H9 (cell line): Measurements from ENCODE around the gene RNF213. TPM values are rescaled to one million over a fixed set of nuclear protein-coding genes. Genes with fewer than 3 reads are reported as not detected.
A peak's percentile ranks its signal among the peaks of the same experiment; 100 is the strongest.

Source experiments
- DNase-seq: peaks from one replicate; pipeline ENCODE4 v3.0.0-alpha.2; 2017
- H2AFZ ChIP-seq: one replicate; pipeline ENCODE4 v1.6.1; 2013; ENCODE audit warnings: mild to moderate bottlenecking, low read length, control low read depth, moderate library complexity
- H2AK5ac ChIP-seq: 2 replicates; pipeline ENCODE4 v1.6.1; 2013; ENCODE audit warnings: low read length, control low read depth, mixed read lengths; ENCODE audit not compliant: insufficient read length
- H2BK120ac ChIP-seq: one replicate; pipeline ENCODE4 v1.6.1; 2013; ENCODE audit warnings: low read depth, mild to moderate bottlenecking, low read length, control low read depth, inconsistent platforms; ENCODE audit not compliant: poor library complexity, severe bottlenecking
- H2BK12ac ChIP-seq: 2 replicates; pipeline ENCODE4 v1.6.1; 2013; ENCODE audit warnings: low read length, control low read depth, mixed read lengths, low read depth; ENCODE audit not compliant: insufficient read length
- H2BK15ac ChIP-seq: 2 replicates; pipeline ENCODE4 v1.6.1; 2013; ENCODE audit warnings: low read depth, low read length, control low read depth
- H2BK20ac ChIP-seq: one replicate; pipeline ENCODE4 v1.6.1; 2013; ENCODE audit warnings: low read depth, mild to moderate bottlenecking, low read length, control low read depth, inconsistent platforms; ENCODE audit not compliant: poor library complexity, severe bottlenecking
- H2BK5ac ChIP-seq: 2 replicates; pipeline ENCODE4 v1.6.1; 2013; ENCODE audit warnings: low read length, control low read depth, mixed read lengths; ENCODE audit not compliant: insufficient read length
- H3K14ac ChIP-seq: 2 replicates; pipeline ENCODE4 v1.6.1; 2013; ENCODE audit warnings: low read length, control low read depth; ENCODE audit not compliant: insufficient read depth
- H3K18ac ChIP-seq: 2 replicates; pipeline ENCODE4 v1.6.1; 2013; ENCODE audit warnings: low read depth, mild to moderate bottlenecking, mixed read lengths, low read length, control low read depth; ENCODE audit not compliant: insufficient read length
- H3K23ac ChIP-seq: 2 replicates; pipeline ENCODE4 v1.6.1; 2013; ENCODE audit warnings: low read length, control low read depth, mixed read lengths, low read depth; ENCODE audit not compliant: insufficient read length
- H3K23me2 ChIP-seq: 2 replicates; pipeline ENCODE4 v1.6.1; 2013; ENCODE audit warnings: low read depth, mild to moderate bottlenecking, mixed read lengths, low read length, control low read depth; ENCODE audit not compliant: insufficient read length, poor library complexity, severe bottlenecking
- H3K27ac ChIP-seq: 2 replicates; pipeline ENCODE4 v1.5.1; 2013; ENCODE audit warnings: low read length, control low read depth, mixed read lengths, low read depth; ENCODE audit not compliant: insufficient read length
- H3K27me3 ChIP-seq: 2 replicates; pipeline ENCODE4 v1.6.1; 2013; ENCODE audit warnings: low read length, control low read depth, inconsistent platforms; ENCODE audit not compliant: insufficient read depth
- H3K4ac ChIP-seq: 2 replicates; pipeline ENCODE4 v1.6.1; 2013; ENCODE audit warnings: low read depth, mild to moderate bottlenecking, control low read depth, inconsistent platforms, low read length, moderate library complexity
- H3K4me1 ChIP-seq: 2 replicates; pipeline ENCODE4 v1.6.1; 2013; ENCODE audit warnings: low read length, control low read depth, inconsistent platforms; ENCODE audit not compliant: insufficient read depth
- H3K4me2 ChIP-seq: 2 replicates; pipeline ENCODE4 v1.6.1; 2013; ENCODE audit warnings: low read length, control low read depth, mixed read lengths; ENCODE audit not compliant: insufficient read length, insufficient read depth
- H3K56ac ChIP-seq: 2 replicates; pipeline ENCODE4 v1.6.1; 2013; ENCODE audit warnings: low read depth, mild to moderate bottlenecking, mixed read lengths, low read length, control low read depth; ENCODE audit not compliant: insufficient read length
- H3K79me1 ChIP-seq: 2 replicates; pipeline ENCODE4 v1.6.1; 2013; ENCODE audit warnings: low read depth, mild to moderate bottlenecking, moderate library complexity, low read length, control low read depth, inconsistent platforms; ENCODE audit not compliant: insufficient read depth, poor library complexity, severe bottlenecking
- H3K79me2 ChIP-seq: 2 replicates; pipeline ENCODE4 v1.6.1; 2013; ENCODE audit warnings: low read length, control low read depth, inconsistent platforms; ENCODE audit not compliant: insufficient read depth
- H3K9ac ChIP-seq: 2 replicates; pipeline ENCODE4 v1.6.1; 2013; ENCODE audit warnings: low read length, control low read depth, mixed read lengths; ENCODE audit not compliant: insufficient read length; ENCODE audit errors: extremely low read depth
- H3K9me3 ChIP-seq: one replicate; pipeline ENCODE4 v1.6.1; 2013; ENCODE audit warnings: low read depth, low read length, inconsistent platforms; ENCODE audit not compliant: control insufficient read depth
- H3T11ph ChIP-seq: one replicate; pipeline ENCODE4 v1.6.1; 2013; ENCODE audit warnings: mild to moderate bottlenecking, low read length, control low read depth, inconsistent platforms
- H4K20me1 ChIP-seq: one replicate; pipeline ENCODE4 v1.6.1; 2013; ENCODE audit not compliant: control insufficient read depth, insufficient read length, insufficient read depth
- H4K5ac ChIP-seq: 2 replicates; pipeline ENCODE4 v1.6.1; 2013; ENCODE audit warnings: low read depth, mild to moderate bottlenecking, mixed read lengths, low read length, control low read depth; ENCODE audit not compliant: insufficient read length
- H4K8ac ChIP-seq: replicated peaks from 2 replicates; pipeline ENCODE4 v1.6.1; 2013; ENCODE audit warnings: low read length, control low read depth, mixed read lengths, low read depth; ENCODE audit not compliant: insufficient read length
- H4K91ac ChIP-seq: 2 replicates; pipeline ENCODE4 v1.6.1; 2013; ENCODE audit warnings: low read depth, mild to moderate bottlenecking, moderate library complexity, mixed read lengths, low read length, control low read depth; ENCODE audit not compliant: insufficient read length
- H3K27ac Mint-ChIP-seq, 3 experiments: 2 replicates in 2 of 3; 3 replicates in 1 of 3; pipeline ENCODE4 v1.8.0; 2020 to 2021; ENCODE audit warnings: mixed read lengths in 3 of 3, mild to moderate bottlenecking in 1 of 3, moderate library complexity in 1 of 3
- H3K27me3 Mint-ChIP-seq: 2 replicates; pipeline ENCODE4 v1.8.0; 2021; ENCODE audit warnings: low read depth, mild to moderate bottlenecking, moderate library complexity, mixed read lengths
- H3K36me3 Mint-ChIP-seq, 3 experiments: 2 replicates in 2 of 3; 3 replicates in 1 of 3; pipeline ENCODE4 v1.8.0; 2020 to 2021; ENCODE audit warnings: low read depth in 3 of 3, mixed read lengths in 3 of 3; ENCODE audit not compliant: insufficient read depth in 1 of 3
- H3K4me1 Mint-ChIP-seq, 2 experiments: 2 replicates each; pipeline ENCODE4 v1.8.0; 2020; ENCODE audit warnings: mixed read lengths in 2 of 2
- H3K4me3 Mint-ChIP-seq, 2 experiments: 2 replicates in 1 of 2; 3 replicates in 1 of 2; pipeline ENCODE4 v1.8.0; 2020 to 2021; ENCODE audit warnings: mild to moderate bottlenecking in 2 of 2, mixed read lengths in 2 of 2, moderate library complexity in 1 of 2
- H3K9me3 Mint-ChIP-seq, 2 experiments: 2 replicates in 1 of 2; 3 replicates in 1 of 2; pipeline ENCODE4 v1.8.0; 2020; ENCODE audit warnings: mild to moderate bottlenecking in 2 of 2, mixed read lengths in 2 of 2, moderate library complexity in 1 of 2
- WGBS: extraction: QIAGEN DNeasy Blood & Tissue Kit; methylation state at CpG from one replicate; pipeline ENCODE4 v1.1.7; 2013; ENCODE audit warnings: missing lambda C conversion rate, low lambda C conversion rate, mixed read lengths; ENCODE audit not compliant: insufficient read length; ENCODE audit errors: extremely low coverage; 5-methylcytosine and 5-hydroxymethylcytosine counted together
- total RNA-seq: library from RNA; stranded (reverse); gene quantifications from 2 replicates; pipeline ENCODE4 v1.2.1, GENCODE V29; 2021
- TF ChIP-seq, protein P1 (sequence below): fragments of 200-600 bp; sonication (generic); conservative IDR thresholded peaks from 3 replicates; pipeline ENCODE4 v1.8.0; 2021; ENCODE audit warnings: antibody characterized with exemption, mild to moderate bottlenecking

The RNF213 gene
- total RNA-seq, 1 experiment from 2014 or later, result 34.3 TPM

DNA sequence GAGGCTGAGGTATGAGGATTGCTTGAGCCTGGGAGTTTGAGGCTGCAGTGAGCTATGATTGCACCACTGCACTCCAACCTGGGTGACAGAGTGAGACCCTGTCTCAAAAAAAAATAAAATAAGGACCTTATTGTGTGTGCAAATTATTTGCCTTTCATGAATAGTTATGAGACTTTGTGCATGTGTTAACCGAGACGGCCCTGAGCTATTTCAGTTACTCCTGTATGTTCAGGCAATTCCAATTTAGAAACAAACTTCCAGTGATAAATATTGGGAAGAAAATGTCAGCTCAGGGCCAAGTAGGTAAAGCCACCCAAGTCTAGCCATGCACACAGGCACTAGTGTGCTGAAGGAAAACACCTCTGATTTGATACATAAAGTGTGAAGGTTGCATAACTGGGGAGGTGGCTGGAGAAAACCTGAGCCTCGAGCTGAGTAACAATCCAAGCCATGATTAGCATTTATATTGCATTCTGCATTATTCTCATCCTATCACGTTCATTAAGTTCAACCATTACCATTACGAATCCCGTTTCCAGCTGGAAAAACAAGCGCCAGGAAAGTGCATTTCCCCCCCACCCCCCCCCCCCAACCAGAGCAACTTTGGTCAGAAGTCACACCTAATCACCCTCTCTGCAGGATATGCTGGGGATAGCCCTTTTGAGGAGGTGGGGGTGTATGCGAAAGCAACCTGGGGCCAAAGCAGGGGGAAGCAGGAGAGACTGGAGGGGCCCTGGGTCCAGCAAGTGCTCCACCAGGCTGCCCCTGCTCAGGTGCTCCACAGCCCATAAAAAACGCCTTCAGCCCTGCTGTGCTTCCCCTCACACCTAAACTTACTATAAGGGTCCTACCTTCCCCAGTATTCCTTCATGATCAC lies 135.7 kb downstream of the RNF213 start:
- H2BK12ac ChIP-seq, result no peak overlapping the region
- Mint-ChIP-seq H3K9me3 (no peaks in the 10 kb centered on the region), H3K36me3 (peaks cover 0 to 22% (median 8%) of the 10 kb centered on the region in 3 experiments; a peak in 4 of 7 replicates), H3K4me1 (peaks cover 28 to 45% of the 10 kb centered on the region in 2 experiments), H3K27me3 (peaks cover 10% of the 10 kb centered on the region), H3K4me3 (peak overlapping the region in 1 of 2 experiments; percentile 15; a peak in 1 of 5 replicates), H3K27ac (peak overlapping the region in 2 of 3 experiments; percentile 4 to 47; a peak in 2 of 7 replicates)
- H3K4ac ChIP-seq, result no peak overlapping the region
- H2BK15ac ChIP-seq, result no peak overlapping the region
- TF ChIP-seq, protein P1, sequence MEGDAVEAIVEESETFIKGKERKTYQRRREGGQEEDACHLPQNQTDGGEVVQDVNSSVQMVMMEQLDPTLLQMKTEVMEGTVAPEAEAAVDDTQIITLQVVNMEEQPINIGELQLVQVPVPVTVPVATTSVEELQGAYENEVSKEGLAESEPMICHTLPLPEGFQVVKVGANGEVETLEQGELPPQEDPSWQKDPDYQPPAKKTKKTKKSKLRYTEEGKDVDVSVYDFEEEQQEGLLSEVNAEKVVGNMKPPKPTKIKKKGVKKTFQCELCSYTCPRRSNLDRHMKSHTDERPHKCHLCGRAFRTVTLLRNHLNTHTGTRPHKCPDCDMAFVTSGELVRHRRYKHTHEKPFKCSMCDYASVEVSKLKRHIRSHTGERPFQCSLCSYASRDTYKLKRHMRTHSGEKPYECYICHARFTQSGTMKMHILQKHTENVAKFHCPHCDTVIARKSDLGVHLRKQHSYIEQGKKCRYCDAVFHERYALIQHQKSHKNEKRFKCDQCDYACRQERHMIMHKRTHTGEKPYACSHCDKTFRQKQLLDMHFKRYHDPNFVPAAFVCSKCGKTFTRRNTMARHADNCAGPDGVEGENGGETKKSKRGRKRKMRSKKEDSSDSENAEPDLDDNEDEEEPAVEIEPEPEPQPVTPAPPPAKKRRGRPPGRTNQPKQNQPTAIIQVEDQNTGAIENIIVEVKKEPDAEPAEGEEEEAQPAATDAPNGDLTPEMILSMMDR, result no peak
- no peak overlapping the region for H2BK5ac ChIP-seq
- no peak for DNase-seq
- no peak overlapping the region for H3K14ac ChIP-seq
- no peak overlapping the region for H3K56ac ChIP-seq
- no peak overlapping the region for H3K4me2 ChIP-seq
- no peak overlapping the region for H3K27ac ChIP-seq
- no peaks in the 10 kb centered on the region for H3K23me2 ChIP-seq
- H4K8ac ChIP-seq, result no peak overlapping the region
- no peak overlapping the region for H3K23ac ChIP-seq
- WGBS, result no CpG with 5 or more reads among the region's 9 CpGs
- H4K5ac ChIP-seq, result no peak overlapping the region
- H3T11ph ChIP-seq, result no peak overlapping the region
- H4K91ac ChIP-seq, result no peak overlapping the region
- H3K4me1 ChIP-seq, result no peaks in the 10 kb centered on the region
- no peaks in the 10 kb centered on the region for H3K27me3 ChIP-seq
- no peak overlapping the region for H3K9ac ChIP-seq
- H2AK5ac ChIP-seq, result no peak overlapping the region
- H2BK120ac ChIP-seq, result no peak overlapping the region
- no peaks in the 10 kb centered on the region for H3K79me2 ChIP-seq
- no peak overlapping the region for H2BK20ac ChIP-seq
- no peak overlapping the region for H3K18ac ChIP-seq
- H2AFZ ChIP-seq, result no peak overlapping the region
- no peaks in the 10 kb centered on the region for H3K79me1 ChIP-seq
- no peaks in the 10 kb centered on the region for H3K9me3 ChIP-seq
- no peaks in the 10 kb centered on the region for H4K20me1 ChIP-seq
